ENCODE measurements around the gene ANAPC16. TPM values are rescaled to one million over a fixed set of nuclear protein-coding genes. Genes with fewer than 3 reads are reported as not detected.

The ANAPC16 gene
- total and polyA plus RNA-seq, 2 of the 4 experiments (the other 2 are of a cell fraction), result 25.2 to 26.3 TPM

- H3K79me1 ChIP-seq (ENCODE audit: low read depth in 1 of 2, low read length in 2 of 2), result no peaks in the 10 kb centered on the region; a peak in 1 of 4 replicates
- H3K27me3 ChIP-seq (ENCODE audit: control insufficient read depth, insufficient read depth, low read length), result no peaks in the 10 kb centered on the region
- intact Hi-C loops (cut with micrococcal nuclease) (no loop called here), dilution Hi-C loops (cut with HindIII; ENCODE audit: low sequenced_read_pairs, unreplicated experiment) (no loop called here), in situ Hi-C loops (cut with MboI; ENCODE audit: low sequenced_read_pairs) (no loop called here)
- H2BK15ac ChIP-seq (ENCODE audit: low read depth, low read length), result no peak overlapping the region
- H2BK20ac ChIP-seq (ENCODE audit: low read depth, low read length), result no peak overlapping the region
- no peak overlapping the region for H4K8ac ChIP-seq (ENCODE audit: low read depth in 2 of 2, low read length in 2 of 2)
- no peak overlapping the region for H3K4me3 ChIP-seq (ENCODE audit: insufficient read depth, low read depth, low read length)
- no peak overlapping the region for H3K4ac ChIP-seq (ENCODE audit: low read depth, low read length)
- ChIA-PET CTCF (interaction anchor here (0.5 kb wide), 1 partner anchor 17 kb away, joined by 4 read pairs; no protein-coding TSS in a partner anchor), POLR2A (ENCODE audit: unreplicated experiment) (no interaction called here)
- no peak overlapping the region for H2AFZ ChIP-seq (replicated peaks; ENCODE audit: low read length, poor library complexity)
- no peak overlapping the region for H3K9ac ChIP-seq (ENCODE audit: low read depth, low read length)
- 0 out of 2 replicates have a peak, but pooled peaks cover 3% of the 10 kb centered on the region for H3K9me1 ChIP-seq (ENCODE audit: insufficient read depth, low read length)
- no peak overlapping the region for H4K5ac ChIP-seq (ENCODE audit: low read depth, low read length)
- no peak overlapping the region for H2BK120ac ChIP-seq (ENCODE audit: low read depth, low read length)
- no peak overlapping the region for H3K14ac ChIP-seq (replicated peaks; ENCODE audit: low read depth, low read length)
- H3K23ac ChIP-seq (ENCODE audit: low read depth, low read length), result no peak overlapping the region
- H3K18ac ChIP-seq (ENCODE audit: low read depth, low read length), result no peak overlapping the region
- no peak for DNase-seq
- no peak for TF ChIP-seq MXI1 (IDR thresholded peaks at IDR 0.05; ENCODE audit: borderline replicate concordance, low read depth, low read length)
- no peak for TF ChIP-seq POLR2A (IDR thresholded peaks at IDR 0.05; ENCODE audit: low read depth, low read length)
- no peak for TF ChIP-seq FOS (IDR thresholded peaks at IDR 0.05; ENCODE audit: low read depth, low read length)
- TF ChIP-seq RFX5 (IDR thresholded peaks at IDR 0.05; ENCODE audit: low read depth, low read length), result no peak
- no peak for TF ChIP-seq BHLHE40 (IDR thresholded peaks at IDR 0.05; ENCODE audit: low read depth, low read length)
- TF ChIP-seq MAFK (IDR thresholded peaks at IDR 0.05; ENCODE audit: low read depth, low read length), result no peak
- TF ChIP-seq SMC3 (IDR thresholded peaks at IDR 0.05; ENCODE audit: low read depth, low read length), result no peak
- TF ChIP-seq NFE2L2 (IDR thresholded peaks at IDR 0.05; ENCODE audit: low read depth, low read length), result no peak
- TF ChIP-seq MAZ (IDR thresholded peaks at IDR 0.05; ENCODE audit: borderline replicate concordance, low read depth, low read length), result no peak
- no peak for TF ChIP-seq RAD21 (IDR thresholded peaks at IDR 0.05; ENCODE audit: low read length)
- no peak for TF ChIP-seq CEBPB (IDR thresholded peaks at IDR 0.05; ENCODE audit: low read depth, low read length)
- TF ChIP-seq CTCF (conservative IDR thresholded peaks at IDR 0.05; ENCODE audit: low read depth, low read length), result no peak
- peaks cover 19% of the 10 kb centered on the region for H3K36me3 ChIP-seq (ENCODE audit: control insufficient read depth, insufficient read depth, low read length)
- BruUV-seq (replicated peaks), result no TSS peak
- no peak overlapping the region for H2AK5ac ChIP-seq (ENCODE audit: low read depth, low read length)
- no peak overlapping the region for H2AK9ac ChIP-seq (replicated peaks; ENCODE audit: low read depth, low read length, poor library complexity)
- no peak overlapping the region for H4K91ac ChIP-seq (ENCODE audit: insufficient read depth, low read depth, low read length)
- H2BK5ac ChIP-seq (ENCODE audit: low read depth, low read length, poor library complexity, severe bottlenecking), result no peak overlapping the region
- no peak overlapping the region for H3K56ac ChIP-seq (ENCODE audit: extremely low read depth, insufficient read depth, low read length)
- H3K27ac ChIP-seq (ENCODE audit: insufficient read depth, low read length), result no peak overlapping the region
- H3K4me1 ChIP-seq (ENCODE audit: control insufficient read depth, insufficient read depth, low read length), result no peaks in the 10 kb centered on the region
- H3K9me3 ChIP-seq (ENCODE audit: control insufficient read depth, insufficient read depth, low read length), result no peaks in the 10 kb centered on the region
- no peaks in the 10 kb centered on the region for H4K20me1 ChIP-seq (ENCODE audit: insufficient read depth, low read length)
- ATAC-seq (ENCODE audit: low read depth), result no peak
- H3K4me2 ChIP-seq (ENCODE audit: low read depth, low read length), result no peak overlapping the region
- WGBS, 2 experiments (ENCODE audit: extremely low coverage in 2 of 2, insufficient read length in 1 of 2), result no CpG with 5 or more reads among the region's 3 CpGs
These were observed 14.9 kb upstream of the ANAPC16 start for GRCh38 chr10:72200883-72201282.
